Endothelial cell of umbilical vein (primary cell): ENCODE results near the gene SLC49A3. TPM values are rescaled to one million over a fixed set of nuclear protein-coding genes. Genes with fewer than 3 reads are reported as not detected.

Experiments
- BruUV-seq: library from RNA; stranded (reverse); fragments of 400-500 nt; replicated peaks from 2 replicates; lab custom pipeline; 2021; lab: Mats Ljungman, UMichigan
- CTCF ChIA-PET: fragments of 300-600, 350-600 bp; sonication (Branson Sonifier 250); formaldehyde crosslinking; loops from one replicate; lab custom pipeline; 2021; ENCODE audit warnings: antibody characterized with exemption, inconsistent platforms; lab: Charles Lee
- POLR2A ChIA-PET: fragments of 300-600, 350-600 bp; sonication (Branson Sonifier 250); formaldehyde crosslinking; loops from one replicate; lab custom pipeline; 2021; ENCODE audit warnings: antibody characterized with exemption, inconsistent platforms; lab: Charles Lee
- DNase-seq: peaks from one replicate; pipeline ENCODE4 v3.0.0-alpha.2; 2011; ENCODE audit warnings: low read depth, low spot score
- FAIRE-seq: peaks from 2 replicates; lab custom pipeline; 2011; peaks lifted over from hg19 to GRCh38; lab: Jason Lieb, UNC
- H2AFZ ChIP-seq: 2 replicates; pipeline ENCODE4 v1.6.0; 2012; ENCODE audit warnings: low read depth, low read length, control low read depth, inconsistent platforms
- H3K27ac ChIP-seq: 2 replicates; pipeline ENCODE4 v1.5.1; 2011; ENCODE audit warnings: low read depth, mild to moderate bottlenecking, control low read depth, low read length, moderate library complexity; ENCODE audit not compliant: insufficient read depth
- H3K27me3 ChIP-seq, 2 experiments: 2 replicates each; pipeline versions ENCODE4 v1.6.0 to v1.6.1; 2011; ENCODE audit warnings: low read length in 2 of 2, mixed read lengths in 1 of 2; ENCODE audit not compliant: control insufficient read depth in 2 of 2, insufficient read depth in 2 of 2
- H3K36me3 ChIP-seq, 2 experiments: 2 replicates in 1 of 2; 3 replicates in 1 of 2; pipeline ENCODE4 v1.5.1; 2011; ENCODE audit warnings: low read length in 2 of 2, mild to moderate bottlenecking in 1 of 2, moderate library complexity in 1 of 2; ENCODE audit not compliant: control insufficient read depth in 2 of 2, insufficient read depth in 2 of 2; ENCODE audit errors: extremely low read depth in 1 of 2
- H3K4me1 ChIP-seq: 3 replicates; pipeline ENCODE4 v1.5.1; 2011; ENCODE audit warnings: mild to moderate bottlenecking, low read length; ENCODE audit not compliant: control insufficient read depth, insufficient read depth; ENCODE audit errors: extremely low read depth
- H3K4me2 ChIP-seq: 2 replicates; pipeline ENCODE4 v1.6.1; 2011; ENCODE audit warnings: low read length, control low read depth, mixed read lengths; ENCODE audit not compliant: insufficient read depth
- H3K4me3 ChIP-seq, 3 experiments: fragments of 200-600 bp in 1 of 3; sonication (generic), shearing (Covaris generic) in 1 of 3; replicated peaks in 1 of 3; 2 replicates each; pipeline ENCODE4 v1.5.1; 2011 to 2016; ENCODE audit warnings: control low read depth in 3 of 3, low read length in 3 of 3, mild to moderate bottlenecking in 2 of 3, inconsistent platforms in 1 of 3, low read depth in 1 of 3, moderate library complexity in 1 of 3; ENCODE audit not compliant: insufficient read depth in 1 of 3
- H3K79me2 ChIP-seq: 2 replicates; pipeline ENCODE4 v1.6.0; 2012; ENCODE audit warnings: low read length, inconsistent platforms; ENCODE audit not compliant: control insufficient read depth, insufficient read depth
- H3K9ac ChIP-seq: replicated peaks from 2 replicates; pipeline ENCODE3; 2011; ENCODE audit warnings: low read length, control low read depth; ENCODE audit not compliant: insufficient read depth; ENCODE audit errors: extremely low read depth
- H3K9me1 ChIP-seq: replicated peaks from 3 replicates; pipeline ENCODE4 v1.6.0; 2011; ENCODE audit warnings: mild to moderate bottlenecking, low read length; ENCODE audit not compliant: control insufficient read depth, insufficient read depth; ENCODE audit errors: extremely low read depth
- H3K9me3 ChIP-seq: replicated peaks from 2 replicates; pipeline ENCODE4 v1.5.1; 2012; ENCODE audit warnings: low read length, inconsistent platforms; ENCODE audit not compliant: control insufficient read depth, insufficient read depth
- H4K20me1 ChIP-seq: replicated peaks from 2 replicates; pipeline ENCODE3; 2011; ENCODE audit warnings: mild to moderate bottlenecking, low read length; ENCODE audit not compliant: control insufficient read depth, insufficient read depth; ENCODE audit errors: extremely low read depth
- EZH2 ChIP-seq: IDR thresholded peaks from 2 replicates; pipeline ENCODE4 v1.6.1; 2012; ENCODE audit warnings: borderline replicate concordance, low read depth, mild to moderate bottlenecking, moderate library complexity, low read length, inconsistent platforms; ENCODE audit not compliant: severe bottlenecking
- FOS ChIP-seq: IDR thresholded peaks from 2 replicates; pipeline ENCODE4 v1.6.1; 2011; ENCODE audit warnings: mild to moderate bottlenecking, low read length, moderate library complexity, borderline replicate concordance; ENCODE audit not compliant: insufficient read depth
- GATA2 ChIP-seq: IDR thresholded peaks from 2 replicates; pipeline ENCODE4 v1.7.0; 2011; ENCODE audit warnings: low read depth, mild to moderate bottlenecking, moderate library complexity, mixed read lengths, low read length; ENCODE audit not compliant: insufficient read length, insufficient read depth
- JUN ChIP-seq: IDR thresholded peaks from 2 replicates; pipeline ENCODE4 v1.6.1; 2011; ENCODE audit warnings: borderline replicate concordance, low read depth; ENCODE audit not compliant: insufficient read length, insufficient read depth
- MAX ChIP-seq: IDR thresholded peaks from 2 replicates; pipeline ENCODE4 v1.6.1; 2011; ENCODE audit not compliant: insufficient read depth, insufficient read length
- MYC ChIP-seq: IDR thresholded peaks from one replicate; pipeline ENCODE4 v1.6.1; 2011; ENCODE audit warnings: mild to moderate bottlenecking, low read depth, low read length
- POLR2A ChIP-seq: IDR thresholded peaks from 2 replicates; pipeline ENCODE4 v1.6.1; 2012; ENCODE audit warnings: low read depth, mild to moderate bottlenecking, control low read depth, low read length
- POLR2AphosphoS5 ChIP-seq: IDR thresholded peaks from 2 replicates; pipeline ENCODE4 v1.6.1; 2012; ENCODE audit warnings: low read depth, mild to moderate bottlenecking, control low read depth, low read length, moderate library complexity; ENCODE audit not compliant: insufficient read depth
- dilution Hi-C: fragments of 300-500 bp; cut with MboI; formaldehyde crosslinking; loops from one replicate; pipeline ENCODE4 v1.15.0; 2019; ENCODE audit warnings: low sequenced_read_pairs; ENCODE audit not compliant: extremely low pct_ligation_motif_present
- intact Hi-C: fragments of 100-400 bp; cut with micrococcal nuclease; formaldehyde crosslinking; loops from one replicate; pipeline ENCODE4 v1.10.0; 2022
- polyA plus RNA-seq, 4 experiments: library from polyadenylated mRNA; depleted of rRNA in 3 of 4; stranded (reverse) in 3 of 4; unstranded in 1 of 4; fragments of >200 nt; gene quantifications; 2 replicates each; pipeline versions ENCODE4 v1.2.1 to v1.2.3, GENCODE V29; 2011 to 2012; ENCODE audit warnings: missing spikeins in 1 of 4
- total RNA-seq: library from RNA; stranded (reverse); gene quantifications from 2 replicates; pipeline ENCODE4 v1.2.3, GENCODE V29; 2021
- TF ChIP-seq, protein P1 (sequence below), 2 donors: IDR thresholded peaks; 1 replicate in 1 of 2; 2 replicates in 1 of 2; pipeline ENCODE4 v1.5.1; 2011; ENCODE audit warnings: low read length in 2 of 2, mild to moderate bottlenecking in 2 of 2, moderate library complexity in 2 of 2, control low read depth in 1 of 2, inconsistent platforms in 1 of 2, low read depth in 1 of 2; ENCODE audit not compliant: insufficient read depth in 1 of 2; ENCODE audit errors: extremely low read depth in 1 of 2

SLC49A3 gene
- total and polyA plus RNA-seq, 2 donors (not counting 3 experiments of a cell fraction or from before 2014, with no cell fraction given): 4.2 to 11.5 TPM

DNA sequence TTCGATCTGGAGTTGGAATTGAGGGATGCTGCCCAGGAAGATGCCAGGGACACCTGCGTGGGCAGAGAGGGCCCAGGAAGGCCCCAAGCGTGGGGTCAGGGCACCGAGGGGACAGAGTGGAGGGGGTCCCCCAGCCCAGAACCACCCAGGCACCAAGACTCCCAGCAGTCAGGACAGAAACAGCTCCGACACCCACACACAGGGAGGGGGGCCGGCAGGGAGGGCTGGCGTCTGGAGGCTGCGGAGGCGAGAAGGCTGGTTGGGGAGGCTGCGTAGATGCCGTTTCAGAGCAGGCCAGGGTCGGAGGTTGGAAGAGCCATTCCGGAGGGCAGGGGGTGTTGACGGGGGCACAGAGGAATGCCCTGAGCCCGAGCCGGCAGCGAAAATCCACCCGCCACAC is 38.5 kb downstream of the SLC49A3 start:
- CTCF ChIA-PET: no interaction called here
- Histone ChIP-seq H3K9me1 (no peaks in the 10 kb centered on the region), H4K20me1 (no peaks in the 10 kb centered on the region), H3K79me2 (no peaks in the 10 kb centered on the region), H3K9ac (no peak overlapping the region), H3K4me1 (no peaks in the 10 kb centered on the region), H2AFZ (no peak overlapping the region), H3K27me3 (no peaks in the 10 kb centered on the region), H3K4me3 (no peak overlapping the region), H3K27ac (no peak overlapping the region), H3K36me3 (no peaks in the 10 kb centered on the region), H3K4me2 (no peak overlapping the region), H3K9me3 (no peaks in the 10 kb centered on the region)
- TF ChIP-seq MYC: no peak
- TF ChIP-seq MAX: no peak
- TF ChIP-seq GATA2: no peak
- no peak for TF ChIP-seq POLR2AphosphoS5
- no peak for TF ChIP-seq JUN
- no peak for TF ChIP-seq EZH2
- TF ChIP-seq POLR2A: no peak
- TF ChIP-seq, protein P1, sequence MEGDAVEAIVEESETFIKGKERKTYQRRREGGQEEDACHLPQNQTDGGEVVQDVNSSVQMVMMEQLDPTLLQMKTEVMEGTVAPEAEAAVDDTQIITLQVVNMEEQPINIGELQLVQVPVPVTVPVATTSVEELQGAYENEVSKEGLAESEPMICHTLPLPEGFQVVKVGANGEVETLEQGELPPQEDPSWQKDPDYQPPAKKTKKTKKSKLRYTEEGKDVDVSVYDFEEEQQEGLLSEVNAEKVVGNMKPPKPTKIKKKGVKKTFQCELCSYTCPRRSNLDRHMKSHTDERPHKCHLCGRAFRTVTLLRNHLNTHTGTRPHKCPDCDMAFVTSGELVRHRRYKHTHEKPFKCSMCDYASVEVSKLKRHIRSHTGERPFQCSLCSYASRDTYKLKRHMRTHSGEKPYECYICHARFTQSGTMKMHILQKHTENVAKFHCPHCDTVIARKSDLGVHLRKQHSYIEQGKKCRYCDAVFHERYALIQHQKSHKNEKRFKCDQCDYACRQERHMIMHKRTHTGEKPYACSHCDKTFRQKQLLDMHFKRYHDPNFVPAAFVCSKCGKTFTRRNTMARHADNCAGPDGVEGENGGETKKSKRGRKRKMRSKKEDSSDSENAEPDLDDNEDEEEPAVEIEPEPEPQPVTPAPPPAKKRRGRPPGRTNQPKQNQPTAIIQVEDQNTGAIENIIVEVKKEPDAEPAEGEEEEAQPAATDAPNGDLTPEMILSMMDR (IDR thresholded peaks at IDR 0.05; ENCODE audit: extremely low read depth in 1 of 2, insufficient read depth in 1 of 2, low read depth in 1 of 2, low read length in 2 of 2): no peak
- no peak for TF ChIP-seq FOS
- dilution Hi-C loops: no loop called here
- POLR2A ChIA-PET: no interaction called here
- FAIRE-seq: no peak
- BruUV-seq: no TSS peak
- intact Hi-C loops: no loop called here
- no peak for DNase-seq
